HG02623 (cell line): ENCODE results near the gene PRRT1B.
A peak's percentile ranks its signal among the peaks of the same experiment; 100 is the strongest.
"Not testable (repeated sequence)": the region's sequence is repeated elsewhere in the genome, so short reads cannot be mapped to it uniquely, and the experiment has no call there.

Experiments
- ATAC-seq: cut with Tn5 transposase; IDR thresholded peaks from one replicate; pipeline ENCODE4 v1.9.1; 2021; ENCODE audit warnings: moderate library complexity; ENCODE audit not compliant: unreplicated experiment

The PRRT1B gene

DNA sequence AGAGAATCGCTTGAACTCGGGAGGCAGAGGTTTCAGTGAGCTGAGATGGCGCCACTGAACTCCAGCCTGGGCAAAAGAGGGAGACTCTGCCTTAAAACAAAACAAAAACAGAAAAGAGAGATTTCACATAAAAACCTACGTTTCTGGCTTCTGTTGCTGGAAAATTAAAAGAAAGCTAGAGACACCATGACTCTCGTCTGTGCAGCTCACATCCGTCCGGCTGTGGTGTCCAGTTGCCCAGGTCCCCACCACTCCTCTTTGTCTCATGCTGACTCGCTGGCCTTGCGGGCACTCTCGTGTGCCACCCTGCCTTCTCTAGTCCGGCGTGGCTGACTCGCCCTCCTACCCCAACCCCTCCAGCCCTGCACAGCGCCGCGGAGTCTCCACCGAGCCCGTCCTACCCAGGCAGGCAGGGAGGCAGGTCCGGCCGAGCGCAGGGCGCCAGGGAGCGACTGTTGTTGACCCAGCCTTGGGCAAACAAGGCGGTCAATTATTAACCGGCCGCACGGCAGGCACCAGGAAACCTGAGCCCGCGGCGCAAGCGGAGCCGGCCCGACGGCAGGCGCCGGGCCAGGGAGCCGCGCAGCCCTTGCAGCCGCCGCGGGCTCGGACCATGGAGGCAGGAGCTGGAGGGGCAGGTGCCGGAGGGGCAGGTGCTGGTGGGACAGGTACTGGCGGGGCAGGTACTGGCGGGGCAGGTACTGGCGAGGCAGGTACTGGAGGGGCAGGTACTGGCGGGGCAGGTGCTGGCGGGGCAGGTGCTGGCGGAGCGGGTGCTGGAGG, at the start of gene PRRT1B:
Gene PRRT1B (plus strand): TSS at position 521 of the 783 bp plus-strand sequence. CDS start 93 bp downstream, at position 614.
- no peak for ATAC-seq

- no peak for ATAC-seq
Observed at GRCh38 chr9:131495785-131496184, 49.5 kb upstream of the PRRT1B start.

- ATAC-seq: no peak
Observed at GRCh38 chr9:131496844-131497405, 48.4 kb upstream of the PRRT1B start.

DNA sequence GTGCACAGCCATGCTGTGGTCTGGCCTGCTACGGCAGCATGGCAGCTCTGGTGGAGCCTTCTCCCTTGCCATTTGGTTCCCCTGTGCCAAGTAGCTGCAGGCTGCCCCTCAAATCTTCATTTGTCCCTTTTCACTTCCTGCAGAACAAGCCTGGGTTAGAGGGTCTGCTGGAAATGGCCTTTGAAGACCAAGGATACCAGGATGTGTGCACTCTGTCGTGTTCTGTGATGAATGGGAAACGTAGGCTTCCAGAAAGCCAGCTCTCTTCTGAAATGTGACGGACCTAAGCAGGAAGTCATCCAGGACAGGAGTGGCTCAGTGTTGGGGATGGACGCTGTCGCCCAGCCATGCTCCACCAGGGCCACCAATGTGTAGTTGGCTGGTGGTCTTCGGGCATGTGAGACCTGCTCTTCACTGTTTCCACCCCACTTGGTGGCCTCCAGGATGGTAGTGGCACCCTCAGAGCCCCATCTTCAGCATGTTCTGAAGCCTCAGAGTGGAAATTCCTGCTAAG, 46.0 kb upstream of the PRRT1B start:
- no peak for ATAC-seq

GRCh38 chr9:131500377-131500776, 44.9 kb upstream of the PRRT1B start:
- ATAC-seq: no peak

- ATAC-seq: no peak
Observed at GRCh38 chr9:131500939-131501541, 44.3 kb upstream of the PRRT1B start.

DNA sequence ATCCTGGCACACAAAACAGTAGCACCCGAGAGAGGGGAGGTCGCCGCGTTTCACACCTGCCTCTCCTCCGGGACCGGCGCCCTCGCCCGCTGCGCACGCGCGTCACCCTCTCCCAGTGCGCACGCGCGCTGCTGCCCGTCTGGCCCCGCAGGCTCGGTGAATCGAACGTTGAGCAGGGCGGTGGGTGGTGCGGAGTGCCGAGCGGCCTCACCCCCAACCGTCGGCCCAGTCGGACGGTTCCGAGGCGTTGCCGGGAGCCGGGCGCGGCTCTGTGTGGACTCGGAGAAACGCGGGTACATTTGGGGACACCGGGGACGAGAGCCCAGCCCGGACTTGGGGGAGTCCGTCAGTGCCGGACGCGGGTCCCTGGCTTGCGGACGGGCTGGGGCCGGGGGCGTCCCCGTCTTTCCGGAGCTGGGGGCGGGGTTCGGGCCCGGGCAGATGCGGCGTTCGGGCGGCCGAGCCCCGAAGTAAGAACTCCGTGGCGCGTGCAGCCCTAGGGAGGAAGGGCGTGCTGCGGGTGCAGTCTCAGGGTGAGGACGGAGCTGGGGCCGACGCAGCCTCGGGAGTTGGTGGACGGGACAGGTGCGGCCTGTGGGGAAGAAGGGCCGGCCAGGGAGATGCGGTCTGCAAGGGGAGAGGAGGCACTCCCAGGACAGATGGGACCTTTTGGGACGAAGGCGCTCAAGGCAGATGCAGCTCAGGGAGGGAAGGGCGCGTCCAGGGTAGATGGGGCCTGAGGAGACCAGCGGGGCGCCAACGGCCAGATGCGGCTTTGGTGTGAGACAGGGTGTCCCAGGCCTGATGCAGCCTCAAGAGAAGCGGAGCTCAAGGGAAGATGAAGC, 42.3 kb upstream of the PRRT1B start, which contains the start of gene POMT1:
Gene POMT1 (plus strand): TSS at position 138 of the 845 bp plus-strand sequence. CDS start 1,301 bp downstream, outside the sequence.
- ATAC-seq: peak; percentile 86

- ATAC-seq: no peak
Observed at GRCh38 chr9:131503626-131504465, 41.5 kb upstream of the PRRT1B start.

GRCh38 chr9:131505012-131505411, 40.3 kb upstream of the PRRT1B start:
- no peak for ATAC-seq

- no peak for ATAC-seq
Observed at GRCh38 chr9:131511416-131511815, 33.9 kb upstream of the PRRT1B start.

- no peak for ATAC-seq
Observed at GRCh38 chr9:131511880-131512279, 33.4 kb upstream of the PRRT1B start.

DNA sequence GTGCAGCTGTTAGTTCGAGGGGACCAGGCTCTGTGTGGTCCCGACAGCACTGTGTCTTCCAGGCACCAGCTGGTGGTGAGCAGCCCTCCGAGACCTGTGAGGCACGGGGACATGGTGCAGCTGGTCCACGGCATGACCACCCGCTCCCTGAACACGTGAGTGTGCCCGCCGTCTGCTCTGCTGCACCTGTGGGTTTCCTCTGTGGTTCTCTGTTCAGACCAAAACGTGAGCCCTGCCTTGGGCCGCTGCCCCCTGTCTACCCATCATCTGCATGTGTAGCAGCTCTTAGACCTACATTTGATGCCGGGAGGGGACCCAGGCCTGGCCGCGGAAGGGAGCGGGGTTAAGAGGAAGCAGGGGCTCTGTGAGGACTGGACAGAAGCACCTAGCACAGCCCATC, 32.1 kb upstream of the PRRT1B start:
- no peak for ATAC-seq

DNA sequence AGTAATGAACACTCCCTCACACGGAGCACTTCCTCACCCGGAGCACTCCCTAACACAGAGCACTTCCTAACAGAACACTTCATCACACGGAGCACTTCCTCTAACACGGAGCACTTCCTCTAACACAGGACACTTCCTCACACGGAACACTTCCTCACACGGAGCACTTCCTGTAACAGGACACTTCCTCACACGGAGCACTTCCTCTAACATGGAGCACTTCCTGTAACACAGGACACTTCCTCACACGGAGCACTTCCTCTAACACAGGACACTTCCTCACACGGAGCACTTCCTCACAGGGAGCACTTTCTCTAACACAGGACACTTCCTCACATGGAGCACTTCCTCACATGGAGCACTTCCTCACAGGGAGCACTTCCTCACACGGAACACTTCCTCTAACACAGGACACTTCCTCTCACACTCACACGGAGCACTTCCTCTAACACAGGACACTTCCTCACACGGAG, 29.7 kb upstream of the PRRT1B start:
- ATAC-seq: not testable (repeated sequence)

DNA sequence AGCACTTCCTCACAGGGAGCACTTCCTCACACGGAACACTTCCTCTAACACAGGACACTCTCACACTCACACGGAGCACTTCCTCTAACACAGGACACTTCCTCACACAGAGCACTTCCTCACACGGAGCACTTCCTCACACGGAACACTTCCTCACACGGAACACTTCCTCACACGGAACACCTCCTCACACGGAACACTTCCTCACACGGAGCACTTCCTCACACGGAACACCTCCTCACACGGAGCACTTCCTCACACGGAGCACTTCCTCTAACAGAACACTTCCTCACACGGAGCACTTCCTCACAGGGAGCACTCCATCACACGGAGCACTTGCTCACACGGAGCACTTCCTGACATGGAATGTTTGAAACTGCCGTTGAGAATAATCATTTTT, 29.2 kb upstream of the PRRT1B start:
- ATAC-seq: no peak

GRCh38 chr9:131516930-131517329, 28.4 kb upstream of the PRRT1B start:
- ATAC-seq: no peak

GRCh38 chr9:131517761-131518190, 27.5 kb upstream of the PRRT1B start:
- ATAC-seq: no peak

DNA sequence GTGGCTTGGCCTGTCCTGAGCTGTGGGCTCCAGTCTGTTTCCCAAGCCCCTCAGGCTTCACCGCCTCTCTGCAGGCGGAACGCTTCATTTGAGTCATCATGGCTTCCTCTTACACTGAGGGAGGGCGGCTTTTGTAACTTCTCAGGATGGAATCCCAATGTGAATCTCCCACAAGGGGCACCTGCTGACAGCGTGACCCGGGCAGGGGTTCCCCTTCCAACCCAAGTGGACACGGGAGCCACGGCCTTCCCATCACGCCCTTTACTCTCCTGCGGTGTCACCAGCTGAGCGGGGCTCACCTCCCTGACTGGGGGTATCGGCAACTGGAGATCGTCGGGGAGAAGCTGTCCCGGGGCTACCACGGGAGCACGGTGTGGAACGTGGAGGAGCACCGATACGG, 26.8 kb upstream of the PRRT1B start:
- no peak for ATAC-seq

DNA sequence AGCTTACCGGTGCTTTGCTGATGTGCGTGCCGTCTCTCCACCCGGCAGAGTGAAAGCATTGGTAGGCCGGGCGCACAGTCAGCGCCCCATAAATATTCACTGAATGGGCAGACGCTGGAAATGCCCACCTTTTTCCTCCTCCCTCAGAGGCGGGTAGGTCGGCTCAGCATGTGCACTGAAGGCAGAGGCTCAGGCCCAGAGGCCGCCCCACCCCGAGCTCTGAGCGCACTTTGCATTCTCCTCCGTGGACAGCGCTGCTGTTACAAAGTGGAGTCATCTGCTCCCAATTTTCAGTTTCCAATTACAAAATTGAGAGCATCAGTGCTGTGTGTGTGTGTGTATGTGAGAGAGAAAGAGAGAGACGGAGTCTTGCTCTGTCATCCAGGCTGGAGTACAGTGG, 24.8 kb upstream of the PRRT1B start:
- no peak for ATAC-seq

- no peak for ATAC-seq
Observed at GRCh38 chr9:131521203-131521602, 24.1 kb upstream of the PRRT1B start.

DNA sequence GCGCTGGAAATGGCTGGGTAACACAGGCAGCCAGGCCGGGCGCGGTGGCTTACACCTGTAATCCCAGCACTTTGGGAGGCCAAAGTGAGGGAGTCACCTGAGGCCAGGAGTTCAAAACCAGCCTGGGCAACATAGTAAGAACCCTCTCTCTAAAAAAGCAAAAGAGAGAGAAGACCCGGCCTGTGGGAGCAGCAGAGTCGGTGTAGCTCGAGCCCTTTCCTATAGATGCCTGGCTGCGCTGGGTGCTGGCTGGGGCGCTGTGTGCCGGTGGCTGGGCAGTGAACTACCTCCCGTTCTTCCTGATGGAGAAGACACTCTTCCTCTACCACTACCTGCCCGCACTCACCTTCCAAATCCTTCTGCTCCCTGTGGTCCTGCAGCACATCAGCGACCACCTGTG, 23.5 kb upstream of the PRRT1B start:
- ATAC-seq: no peak
